ENCODE data around the gene GKN2.
"Not testable (repeated sequence)": the region's sequence is repeated elsewhere in the genome, so short reads cannot be mapped to it uniquely, and the experiment has no call there.

Gene GKN2

GRCh38 chr2:68959001-68959400 is 6.3 kb upstream of the GKN2 start:
- no peak for DNase-seq (ENCODE audit: low read depth)

- DNase-seq (ENCODE audit: low read depth): not testable (repeated sequence)
Measured at GRCh38 chr2:68955432-68955831, 2.7 kb upstream of the GKN2 start.

- no peak for DNase-seq (ENCODE audit: low read depth)
Measured at GRCh38 chr2:68951899-68952298, 794 bp downstream of the GKN2 start.

- DNase-seq (ENCODE audit: low read depth): no peak
Measured at GRCh38 chr2:68948710-68949109, 4.0 kb downstream of the GKN2 start.

GRCh38 chr2:68946117-68946516 is 6.6 kb downstream of the GKN2 start:
- no peak for DNase-seq (ENCODE audit: low read depth)

- peak; percentile 18 for DNase-seq (ENCODE audit: low read depth)
Measured at GRCh38 chr2:68943581-68944568, 8.8 kb downstream of the GKN2 start.

GRCh38 chr2:68942827-68943226 is 9.9 kb downstream of the GKN2 start:
- DNase-seq (ENCODE audit: low read depth): no peak

GRCh38 chr2:68940369-68940768 is 12.3 kb downstream of the GKN2 start:
- DNase-seq (ENCODE audit: low read depth): no peak

GRCh38 chr2:68939962-68940361 is 12.7 kb downstream of the GKN2 start:
- no peak for DNase-seq (ENCODE audit: low read depth)

GRCh38 chr2:68938938-68939337 is 13.8 kb downstream of the GKN2 start:
- no peak for DNase-seq (ENCODE audit: low read depth)

- no peak for DNase-seq (ENCODE audit: low read depth)
Measured at GRCh38 chr2:68937346-68938055, 15.2 kb downstream of the GKN2 start.

- no peak for DNase-seq (ENCODE audit: low read depth)
Measured at GRCh38 chr2:68936889-68937288, 15.8 kb downstream of the GKN2 start.

- DNase-seq (ENCODE audit: low read depth): no peak
Measured at GRCh38 chr2:68936427-68936826, 16.3 kb downstream of the GKN2 start.

GRCh38 chr2:68935471-68935870 is 17.2 kb downstream of the GKN2 start:
- no peak for DNase-seq (ENCODE audit: low read depth)

GRCh38 chr2:68934021-68934420 is 18.7 kb downstream of the GKN2 start:
- no peak for DNase-seq (ENCODE audit: low read depth)

GRCh38 chr2:68932402-68932801 is 20.3 kb downstream of the GKN2 start:
- no peak for DNase-seq (ENCODE audit: low read depth)

- no peak for DNase-seq (ENCODE audit: low read depth)
Measured at GRCh38 chr2:68931799-68932198, 20.9 kb downstream of the GKN2 start.

- no peak for DNase-seq (ENCODE audit: low read depth)
Measured at GRCh38 chr2:68931149-68931711, 21.5 kb downstream of the GKN2 start.

GRCh38 chr2:68926796-68927195 is 25.9 kb downstream of the GKN2 start:
- DNase-seq (ENCODE audit: low read depth): no peak

- DNase-seq (ENCODE audit: low read depth): no peak
Measured at GRCh38 chr2:68925295-68925896, 27.3 kb downstream of the GKN2 start.

- no peak for DNase-seq (ENCODE audit: low read depth)
Measured at GRCh38 chr2:68921646-68922045, 31.0 kb downstream of the GKN2 start.

GRCh38 chr2:68920481-68921170 is 32.1 kb downstream of the GKN2 start:
- DNase-seq (ENCODE audit: low read depth): no peak

Measured in stimulated activated CD8-positive, alpha-beta memory T cell treated with anti-CD3 and anti-CD28 coated beads, Interleukin-7, amount 100 ng/mL, for 24 hours (primary cell).